ENCODE measurements around the gene SCD5.

The SCD5 gene

GRCh38 chr4:82770607-82771006 lies 28.0 kb downstream of the SCD5 start:
- H2AFZ ChIP-seq (ENCODE audit: low read length), result no peak overlapping the region
- no peaks in the 10 kb centered on the region for H3K9me3 ChIP-seq (ENCODE audit: low read length)
- H3K4me2 ChIP-seq (ENCODE audit: low read length), result no peak overlapping the region
- no peaks in the 10 kb centered on the region for H3K4me1 ChIP-seq (ENCODE audit: insufficient read depth, low read length, severe bottlenecking)
- no peak overlapping the region for H3K9ac ChIP-seq (ENCODE audit: low read length)
- H3K36me3 ChIP-seq (ENCODE audit: insufficient read depth, low read length), result no peaks in the 10 kb centered on the region
- no peaks in the 10 kb centered on the region for H3K9me2 ChIP-seq (ENCODE audit: low read depth, low read length)
- H3K27ac ChIP-seq (ENCODE audit: low read depth, low read length, poor library complexity, severe bottlenecking), result no peak overlapping the region
- H3K27me3 ChIP-seq (ENCODE audit: insufficient read depth, low read length), result 0 out of 2 replicates have a peak, but pooled peaks cover 5% of the 10 kb centered on the region
- TF ChIP-seq CTCF (IDR thresholded peaks at IDR 0.05; ENCODE audit: low read length) (no peak), EZH2 (IDR thresholded peaks at IDR 0.05; ENCODE audit: borderline replicate concordance, low read length) (no peak)
- no peaks in the 10 kb centered on the region for H3F3A ChIP-seq (ENCODE audit: insufficient read depth, low read length)
- H4K20me1 ChIP-seq (ENCODE audit: insufficient read depth, low read length), result no peaks in the 10 kb centered on the region
- H3K4me3 ChIP-seq (ENCODE audit: low read depth, low read length, poor library complexity, severe bottlenecking), result no peak overlapping the region
- no peaks in the 10 kb centered on the region for H3K79me2 ChIP-seq (ENCODE audit: insufficient read depth, low read length)

GRCh38 chr4:82765134-82765533 lies 33.5 kb downstream of the SCD5 start:
- Histone ChIP-seq H3K9me3 (ENCODE audit: low read length) (no peaks in the 10 kb centered on the region), H3K4me1 (ENCODE audit: insufficient read depth, low read length, severe bottlenecking) (no peaks in the 10 kb centered on the region), H3K79me2 (ENCODE audit: insufficient read depth, low read length) (no peaks in the 10 kb centered on the region), H3K27ac (ENCODE audit: low read depth, low read length, poor library complexity, severe bottlenecking) (no peak overlapping the region), H3K27me3 (ENCODE audit: insufficient read depth, low read length) (0 out of 2 replicates have a peak, but pooled peaks cover 5% of the 10 kb centered on the region), H3K4me2 (ENCODE audit: low read length) (no peak overlapping the region), H3K9ac (ENCODE audit: low read length) (no peak overlapping the region), H3F3A (ENCODE audit: insufficient read depth, low read length) (no peaks in the 10 kb centered on the region), H4K20me1 (ENCODE audit: insufficient read depth, low read length) (no peaks in the 10 kb centered on the region), H3K36me3 (ENCODE audit: insufficient read depth, low read length) (no peaks in the 10 kb centered on the region; the same call in 1 of the 2 replicates), H3K4me3 (ENCODE audit: low read depth, low read length, poor library complexity, severe bottlenecking) (no peak overlapping the region), H3K9me2 (ENCODE audit: low read depth, low read length) (no peaks in the 10 kb centered on the region), H2AFZ (ENCODE audit: low read length) (no peak overlapping the region)
- no peak for TF ChIP-seq CTCF (IDR thresholded peaks at IDR 0.05; ENCODE audit: low read length)
- TF ChIP-seq EZH2 (IDR thresholded peaks at IDR 0.05; ENCODE audit: borderline replicate concordance, low read length), result no peak

GRCh38 chr4:82761229-82761628 lies 37.4 kb downstream of the SCD5 start:
- no peak overlapping the region for H3K9ac ChIP-seq (ENCODE audit: low read length)
- no peaks in the 10 kb centered on the region; the same call in 1 of the 2 replicates for H3K36me3 ChIP-seq (ENCODE audit: insufficient read depth, low read length)
- H3K27ac ChIP-seq (ENCODE audit: low read depth, low read length, poor library complexity, severe bottlenecking), result no peak overlapping the region
- H3K79me2 ChIP-seq (ENCODE audit: insufficient read depth, low read length), result no peaks in the 10 kb centered on the region
- H4K20me1 ChIP-seq (ENCODE audit: insufficient read depth, low read length), result no peaks in the 10 kb centered on the region
- H3K4me2 ChIP-seq (ENCODE audit: low read length), result no peak overlapping the region
- no peaks in the 10 kb centered on the region for H3K27me3 ChIP-seq (ENCODE audit: insufficient read depth, low read length)
- no peaks in the 10 kb centered on the region for H3K9me2 ChIP-seq (ENCODE audit: low read depth, low read length)
- H3K4me1 ChIP-seq (ENCODE audit: insufficient read depth, low read length, severe bottlenecking), result no peaks in the 10 kb centered on the region
- no peak overlapping the region for H2AFZ ChIP-seq (ENCODE audit: low read length)
- H3K4me3 ChIP-seq (ENCODE audit: low read depth, low read length, poor library complexity, severe bottlenecking), result no peak overlapping the region
- TF ChIP-seq CTCF (IDR thresholded peaks at IDR 0.05; ENCODE audit: low read length) (no peak), EZH2 (IDR thresholded peaks at IDR 0.05; ENCODE audit: borderline replicate concordance, low read length) (no peak)
- no peaks in the 10 kb centered on the region for H3K9me3 ChIP-seq (ENCODE audit: low read length)
- no peaks in the 10 kb centered on the region for H3F3A ChIP-seq (ENCODE audit: insufficient read depth, low read length)
